Smooth muscle cell (in vitro differentiated cells): ENCODE results near the gene UNC5C. TPM values are rescaled to one million over a fixed set of nuclear protein-coding genes. Genes with fewer than 3 reads are reported as not detected.

Experiments
- DNase-seq: peaks from one replicate; lab custom pipeline; 2025; ENCODE audit not compliant: unreplicated experiment; lab: John Stamatoyannopoulos, UW
- H2AFZ ChIP-seq: fragments of 200-600 bp; sonication (generic); 2 replicates; pipeline ENCODE4 v1.6.0; 2016; ENCODE audit warnings: antibody characterized with exemption, low read depth, mild to moderate bottlenecking
- H3F3A ChIP-seq: fragments of 200-600 bp; sonication (generic); 2 replicates; pipeline ENCODE4 v1.6.0; 2017; ENCODE audit warnings: antibody characterized with exemption, low read depth
- H3K27ac ChIP-seq: fragments of 200-600 bp; sonication (generic); 2 replicates; pipeline ENCODE4 v1.5.1; 2016; ENCODE audit warnings: low read depth, mild to moderate bottlenecking
- H3K27me3 ChIP-seq: fragments of 200-600 bp; sonication (generic); 2 replicates; pipeline ENCODE4 v1.6.1; 2016; ENCODE audit warnings: low read depth, mild to moderate bottlenecking
- H3K36me3 ChIP-seq: fragments of 200-600 bp; sonication (generic); 2 replicates; pipeline ENCODE4 v1.5.1; 2016; ENCODE audit warnings: low read depth
- H3K4me1 ChIP-seq: fragments of 200-600 bp; sonication (generic); 2 replicates; pipeline ENCODE4 v1.5.1; 2016; ENCODE audit warnings: low read depth
- H3K4me2 ChIP-seq: fragments of 200-600 bp; sonication (generic); 2 replicates; pipeline ENCODE4 v1.6.0; 2016; ENCODE audit warnings: mild to moderate bottlenecking
- H3K4me3 ChIP-seq: fragments of 200-600 bp; sonication (generic); 2 replicates; pipeline ENCODE4 v1.5.1; 2016; ENCODE audit warnings: mild to moderate bottlenecking
- H3K79me2 ChIP-seq: fragments of 200-600 bp; sonication (generic); 2 replicates; pipeline ENCODE4 v1.6.0; 2016; ENCODE audit warnings: low read depth, mild to moderate bottlenecking
- H3K9ac ChIP-seq: fragments of 200-600 bp; sonication (generic); 2 replicates; pipeline ENCODE4 v1.6.0; 2016; ENCODE audit warnings: low read depth
- H3K9me3 ChIP-seq: fragments of 200-600 bp; sonication (generic); replicated peaks from 2 replicates; pipeline ENCODE4 v1.5.1; 2016; ENCODE audit warnings: low read depth
- H4K20me1 ChIP-seq: fragments of 200-600 bp; sonication (generic); 2 replicates; pipeline ENCODE4 v1.6.0; 2016; ENCODE audit warnings: low read depth
- CTCF ChIP-seq: fragments of 200-600 bp; sonication (generic); IDR thresholded peaks from 2 replicates; pipeline ENCODE4 v1.5.1; 2017; ENCODE audit warnings: borderline replicate concordance, mild to moderate bottlenecking, antibody characterized with exemption; ENCODE audit not compliant: insufficient read depth, poor library complexity, severe bottlenecking
- WGBS: methylation state at CpG from one replicate; pipeline ENCODE4 v1.1.7; 2016; ENCODE audit warnings: low lambda C conversion rate; 5-methylcytosine and 5-hydroxymethylcytosine counted together
- polyA plus RNA-seq: library from polyadenylated mRNA; unstranded; fragments of >200 nt; fragmentation: Nextera tagmentation; extraction: Ambion mirVana; gene quantifications from 2 replicates; pipeline ENCODE4 v1.2.1, GENCODE V29; 2016
- total RNA-seq: library from RNA; depleted of rRNA; stranded (reverse); fragments of >200 nt; gene quantifications from 2 replicates; pipeline ENCODE4 v1.2.3, GENCODE V29; 2014

Gene UNC5C
- total and polyA plus RNA-seq, 2 experiments from 2014 or later: 2.0 to 15.6 TPM

GRCh38 chr4:95439071-95439470 lies 109.7 kb downstream of the UNC5C start:
- Histone ChIP-seq H3K27ac (no peak overlapping the region), H3K9ac (no peak overlapping the region), H2AFZ (peak overlapping the region; percentile 12), H3F3A (no peaks in the 10 kb centered on the region), H3K4me2 (no peak overlapping the region), H4K20me1 (no peaks in the 10 kb centered on the region), H3K9me3 (no peaks in the 10 kb centered on the region), H3K36me3 (no peaks in the 10 kb centered on the region), H3K79me2 (peaks cover 25% of the 10 kb centered on the region), H3K4me3 (no peak overlapping the region), H3K4me1 (peaks cover 14% of the 10 kb centered on the region), H3K27me3 (no peaks in the 10 kb centered on the region)
- WGBS: 34% methylated on average over 2 of the region's 2 CpGs
- TF ChIP-seq CTCF: no peak
- DNase-seq: no peak

- 92% methylated on average over 1 of the region's 1 CpG for WGBS
- H3K36me3 ChIP-seq: no peaks in the 10 kb centered on the region
- peaks cover 5% of the 10 kb centered on the region for H3K79me2 ChIP-seq
- no peaks in the 10 kb centered on the region for H3K9me3 ChIP-seq
- DNase-seq: no peak
- peaks cover 16% of the 10 kb centered on the region for H3K4me1 ChIP-seq
- peaks cover 19% of the 10 kb centered on the region for H3F3A ChIP-seq
- no peak overlapping the region for H3K4me3 ChIP-seq
- no peak overlapping the region for H3K9ac ChIP-seq
- H3K27ac ChIP-seq: no peak overlapping the region
- H3K4me2 ChIP-seq: no peak overlapping the region
- no peaks in the 10 kb centered on the region for H3K27me3 ChIP-seq
- H4K20me1 ChIP-seq: no peaks in the 10 kb centered on the region
- TF ChIP-seq CTCF: no peak
- no peak overlapping the region for H2AFZ ChIP-seq
These were observed 116.3 kb downstream of the UNC5C start for GRCh38 chr4:95432466-95432865.

DNA sequence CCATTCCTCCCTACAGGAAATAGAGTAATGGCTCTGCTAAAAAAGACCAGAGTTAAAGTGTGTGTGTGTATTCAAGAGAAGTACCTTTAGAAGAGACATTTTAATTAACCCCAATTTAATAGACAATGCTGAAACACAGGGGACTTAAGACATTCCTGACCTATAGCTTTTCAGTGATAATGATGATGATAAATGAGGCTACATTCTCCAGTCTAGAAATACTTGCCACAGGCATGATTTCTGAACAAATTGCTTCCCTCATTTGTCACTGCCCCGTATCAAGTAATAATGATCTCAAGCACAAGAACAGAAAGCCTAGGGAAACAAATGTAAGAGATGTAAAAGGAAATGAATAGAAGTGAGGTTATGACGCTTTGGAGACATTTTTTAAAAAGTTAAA lies 117.1 kb downstream of the UNC5C start:
- no peak overlapping the region for H3K4me2 ChIP-seq
- TF ChIP-seq CTCF: no peak
- H3K9me3 ChIP-seq: no peaks in the 10 kb centered on the region
- H3K79me2 ChIP-seq: no peaks in the 10 kb centered on the region
- H3K4me1 ChIP-seq: peaks cover 16% of the 10 kb centered on the region
- H3K27ac ChIP-seq: no peak overlapping the region
- H4K20me1 ChIP-seq: no peaks in the 10 kb centered on the region
- WGBS: 75% methylated on average over 2 of the region's 2 CpGs
- H3K9ac ChIP-seq: no peak overlapping the region
- no peak for DNase-seq
- H3K36me3 ChIP-seq: no peaks in the 10 kb centered on the region
- peaks cover 19% of the 10 kb centered on the region for H3F3A ChIP-seq
- H2AFZ ChIP-seq: no peak overlapping the region
- no peak overlapping the region for H3K4me3 ChIP-seq
- H3K27me3 ChIP-seq: no peaks in the 10 kb centered on the region

DNA sequence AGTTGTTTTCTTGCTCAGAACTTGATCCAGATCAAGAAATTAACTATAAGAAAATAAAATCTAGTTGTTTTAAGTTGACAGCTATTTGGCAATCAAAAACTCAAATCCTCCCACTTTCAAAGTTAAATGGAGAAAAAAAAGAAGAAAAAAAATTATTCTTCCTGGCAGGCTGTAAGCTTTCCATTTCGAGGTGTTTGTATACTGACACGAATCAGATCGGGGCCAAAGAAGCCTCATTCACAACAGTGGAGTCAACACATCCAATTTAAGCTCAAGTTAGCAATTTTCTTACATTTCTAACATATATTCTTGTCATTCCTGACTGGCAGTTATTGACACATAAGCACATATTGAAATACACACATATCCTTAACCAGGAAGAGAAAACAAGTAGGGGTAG lies 119.4 kb downstream of the UNC5C start:
- WGBS: 79% methylated on average over 3 of the region's 3 CpGs
- peaks cover 19% of the 10 kb centered on the region for H3F3A ChIP-seq
- no peak for DNase-seq

More for the DNA sequence above, 119.4 kb downstream of the UNC5C start:
- no peak for TF ChIP-seq CTCF
- H3K4me2 ChIP-seq: peak overlapping the region; percentile 74
- H3K27ac ChIP-seq: peak overlapping the region; percentile 77
- H4K20me1 ChIP-seq: no peaks in the 10 kb centered on the region
- no peak overlapping the region for H3K9ac ChIP-seq
- peaks cover 6% of the 10 kb centered on the region for H3K79me2 ChIP-seq
- H3K4me1 ChIP-seq: peaks cover 16% of the 10 kb centered on the region
- H3K4me3 ChIP-seq: no peak overlapping the region
- H3K36me3 ChIP-seq: no peaks in the 10 kb centered on the region
- no peaks in the 10 kb centered on the region for H3K27me3 ChIP-seq
- H2AFZ ChIP-seq: no peak overlapping the region
- H3K9me3 ChIP-seq: no peaks in the 10 kb centered on the region
